Astrocyte of the spinal cord (primary cell): ENCODE measurements around the gene ELP5.
"Not testable (repeated sequence)": the region's sequence is repeated elsewhere in the genome, so short reads cannot be mapped to it uniquely, and the experiment has no call there.

Experiments
- DNase-seq: peaks from one replicate; pipeline ENCODE4 v3.0.0; 2011; ENCODE audit warnings: low read depth, low spot score
- H3K4me3 ChIP-seq: 2 replicates; pipeline ENCODE4 v1.5.1; 2011; ENCODE audit warnings: low read depth, mild to moderate bottlenecking, low read length, moderate library complexity
- CTCF ChIP-seq: IDR thresholded peaks from 2 replicates; pipeline ENCODE4 v1.5.1; 2012; ENCODE audit warnings: low read depth, mild to moderate bottlenecking, low read length, inconsistent platforms
- in situ Hi-C: cut with HindIII; loops from 2 replicates; pipeline ENCODE4 v1.10.0; 2017; ENCODE audit warnings: low sequenced_read_pairs

Gene ELP5

GRCh38 chr17:7241783-7242716, 10.0 kb upstream of the ELP5 start, which contains the start of gene GABARAP:
Gene GABARAP, minus strand, starts transcription at chr17:7242449. Its CDS starts 119 bp downstream, at chr17:7242330.
- H3K4me3 ChIP-seq = peak within 1 kb of the TSS; percentile 96
- TF ChIP-seq CTCF = no peak
- DNase-seq = peak; percentile 95
- in situ Hi-C loops = no loop called here

- no peak for TF ChIP-seq CTCF
- DNase-seq = peak; percentile 97
- in situ Hi-C loops = no loop called here
- H3K4me3 ChIP-seq = peak overlapping the region; percentile 96
Measured at GRCh38 chr17:7242717-7243452, 9.1 kb upstream of the ELP5 start.

- H3K4me3 ChIP-seq = peak overlapping the region; percentile 96
- no peak for TF ChIP-seq CTCF
- in situ Hi-C loops = no loop called here
- DNase-seq = no peak
Measured at GRCh38 chr17:7243453-7243729, 8.6 kb upstream of the ELP5 start.

GRCh38 chr17:7243838-7244237, 8.2 kb upstream of the ELP5 start:
- H3K4me3 ChIP-seq, DNase-seq, in situ Hi-C loops: not testable (repeated sequence)

- in situ Hi-C loops = no loop called here
- no peak overlapping the region for H3K4me3 ChIP-seq
- no peak for DNase-seq
- TF ChIP-seq CTCF = no peak
Measured at GRCh38 chr17:7246779-7247178, 5.2 kb upstream of the ELP5 start.

GRCh38 chr17:7248796-7249195, 3.2 kb upstream of the ELP5 start:
- DNase-seq = no peak
- TF ChIP-seq CTCF = no peak
- in situ Hi-C loops = no loop called here
- H3K4me3 ChIP-seq = no peak overlapping the region

- TF ChIP-seq CTCF = no peak
- DNase-seq = no peak
- in situ Hi-C loops = no loop called here
- no peak overlapping the region for H3K4me3 ChIP-seq
Measured at GRCh38 chr17:7249214-7249613, 2.8 kb upstream of the ELP5 start.
